GM21515 (cell line): ENCODE results near the gene LAMA2.

Experiments used
- ATAC-seq: cut with Tn5 transposase; IDR thresholded peaks from one replicate; pipeline ENCODE4 v1.9.1; 2021; ENCODE audit not compliant: unreplicated experiment

LAMA2 gene

DNA sequence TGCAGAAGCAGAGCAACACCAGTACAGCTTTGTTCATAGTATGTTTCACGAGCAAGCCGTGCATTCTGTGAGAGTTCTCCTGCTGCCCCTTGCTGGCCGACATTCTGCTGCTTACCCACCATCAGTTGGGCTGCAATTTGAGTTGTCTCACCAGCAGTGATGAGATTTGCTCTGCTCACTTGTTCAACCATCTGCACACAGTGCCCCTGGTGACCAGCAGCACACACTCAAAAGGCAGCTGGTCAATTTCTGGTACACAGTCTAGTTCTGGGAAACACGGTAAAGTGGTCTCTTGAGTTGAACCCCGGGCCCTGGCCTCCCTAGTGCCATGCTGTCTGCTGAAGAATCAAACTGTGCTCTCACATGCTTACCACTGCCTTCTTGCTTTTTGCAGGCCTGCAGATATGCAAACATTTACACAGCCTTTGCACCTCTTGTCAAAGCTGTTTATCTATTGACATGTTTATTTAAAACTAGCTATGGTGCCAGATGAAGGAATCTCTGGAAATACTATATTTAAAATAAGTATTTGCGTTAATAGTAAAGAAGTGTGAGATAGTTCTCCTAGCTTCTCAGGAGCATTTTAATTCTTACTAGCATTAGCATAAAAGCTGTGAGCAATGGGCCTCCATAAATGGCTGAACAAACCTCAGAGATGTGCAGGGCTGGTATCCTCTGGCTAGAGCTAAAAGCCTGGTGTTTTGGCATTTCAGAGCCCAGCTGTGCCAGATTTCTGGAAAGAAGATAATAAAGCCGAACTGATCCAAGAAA, 592.7 kb downstream of the LAMA2 start:
- no peak for ATAC-seq

- no peak for ATAC-seq
Measured at GRCh38 chr6:129476248-129476564, 593.3 kb downstream of the LAMA2 start.

GRCh38 chr6:129476810-129477209, 593.9 kb downstream of the LAMA2 start:
- no peak for ATAC-seq

DNA sequence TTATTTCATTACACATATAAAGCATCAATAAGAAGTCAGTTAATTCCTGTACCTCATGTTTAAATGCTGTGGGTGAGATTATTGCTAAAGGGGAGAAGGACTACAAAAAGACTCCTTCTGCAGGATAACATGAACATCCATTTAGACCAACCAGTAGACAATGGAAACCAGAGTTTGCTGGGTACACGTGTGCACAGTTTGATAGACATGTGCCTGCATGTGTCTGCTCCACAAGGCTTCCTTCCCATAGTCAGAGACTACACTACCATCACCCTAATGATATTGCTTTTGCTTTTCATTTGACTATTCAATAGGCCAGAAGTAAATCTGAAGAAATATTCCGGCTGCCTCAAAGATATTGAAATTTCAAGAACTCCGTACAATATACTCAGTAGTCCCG, 595.4 kb downstream of the LAMA2 start:
- ATAC-seq = no peak

- ATAC-seq = no peak
Measured at GRCh38 chr6:129481706-129482105, 598.8 kb downstream of the LAMA2 start.

DNA sequence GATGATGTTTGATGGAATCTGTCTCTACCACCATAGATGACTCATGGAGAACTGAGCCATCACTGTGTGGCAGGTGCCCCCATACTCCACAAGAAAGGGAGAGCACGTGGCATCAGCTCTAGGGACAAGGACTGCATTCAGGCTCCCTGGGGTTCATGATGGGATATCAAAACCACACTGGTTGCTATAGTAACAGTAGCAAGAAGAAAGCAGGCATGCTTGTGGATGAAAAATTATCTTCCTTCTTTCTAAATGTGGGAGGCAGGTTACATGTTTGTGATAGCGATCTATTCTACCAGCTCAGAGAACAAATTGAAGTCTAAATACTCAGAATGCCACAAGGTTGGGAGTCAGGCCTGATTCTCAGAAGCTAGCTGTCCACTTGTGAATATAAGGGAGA, 602.8 kb downstream of the LAMA2 start:
- no peak for ATAC-seq

DNA sequence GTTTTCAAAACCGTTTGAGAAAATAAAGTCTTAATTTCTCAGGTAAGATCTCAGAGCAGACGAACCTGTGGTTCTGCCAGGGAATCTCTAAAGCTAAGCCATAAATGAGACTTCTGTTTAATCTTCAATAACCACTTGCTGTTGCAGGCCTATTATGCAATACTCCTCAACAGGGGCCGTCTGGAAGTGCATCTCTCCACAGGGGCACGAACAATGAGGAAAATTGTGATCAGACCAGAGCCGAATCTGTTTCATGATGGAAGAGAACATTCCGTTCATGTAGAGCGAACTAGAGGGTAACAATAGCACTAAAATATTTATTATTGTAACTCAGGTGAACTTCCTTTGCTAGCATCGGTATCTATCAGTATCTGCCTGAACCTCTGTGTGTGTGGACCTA, 603.4 kb downstream of the LAMA2 start:
- ATAC-seq = no peak

- no peak for ATAC-seq
Measured at GRCh38 chr6:129488313-129488712, 605.4 kb downstream of the LAMA2 start.

GRCh38 chr6:129489215-129489765, 606.4 kb downstream of the LAMA2 start:
- ATAC-seq = no peak

GRCh38 chr6:129490521-129491255, 607.8 kb downstream of the LAMA2 start:
- ATAC-seq = peak; percentile 88

GRCh38 chr6:129491436-129491835, 608.5 kb downstream of the LAMA2 start:
- peak; percentile 9 for ATAC-seq

GRCh38 chr6:129492260-129492659, 609.3 kb downstream of the LAMA2 start:
- ATAC-seq = no peak

GRCh38 chr6:129493354-129493902, 610.5 kb downstream of the LAMA2 start:
- ATAC-seq = no peak

DNA sequence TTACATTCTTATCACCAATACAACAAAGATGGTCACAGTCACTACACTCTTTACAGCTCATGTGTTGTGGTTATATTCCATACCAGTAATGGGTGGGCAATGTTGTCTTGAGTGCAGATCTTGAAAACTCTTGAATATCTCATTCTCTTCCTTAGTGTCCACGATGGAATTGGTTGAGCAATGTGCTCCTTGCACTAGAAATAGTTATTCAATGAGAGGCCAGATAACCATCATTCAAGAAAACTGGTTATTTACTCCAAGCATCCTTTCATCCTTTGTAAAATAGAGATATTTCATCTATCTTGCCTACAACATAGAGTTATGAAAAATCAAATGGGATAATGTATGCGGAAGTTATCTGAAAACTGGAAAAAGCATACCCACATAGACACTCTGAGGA, 611.2 kb downstream of the LAMA2 start:
- no peak for ATAC-seq

GRCh38 chr6:129494586-129494985, 611.6 kb downstream of the LAMA2 start:
- no peak for ATAC-seq

DNA sequence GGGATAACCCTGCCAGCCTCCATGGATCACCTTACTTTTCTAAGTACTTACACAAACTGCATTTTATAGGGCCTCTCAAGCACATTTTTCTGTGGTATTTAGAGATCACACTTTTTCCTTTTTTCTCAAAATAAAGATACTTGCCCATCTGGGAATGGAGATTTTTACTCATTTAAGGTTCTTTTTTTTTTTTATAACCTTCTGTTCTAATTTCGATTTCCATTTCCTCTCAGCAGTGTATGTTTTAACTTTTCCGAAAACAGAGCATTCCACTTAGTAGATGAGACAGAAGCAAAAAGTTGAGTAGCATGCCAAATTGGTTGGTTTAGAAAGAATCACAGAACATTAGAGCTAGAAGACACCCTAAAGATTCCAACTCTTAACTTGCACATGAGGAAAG, 612.7 kb downstream of the LAMA2 start:
- no peak for ATAC-seq

GRCh38 chr6:129497481-129498441, 614.8 kb downstream of the LAMA2 start:
- no peak for ATAC-seq

DNA sequence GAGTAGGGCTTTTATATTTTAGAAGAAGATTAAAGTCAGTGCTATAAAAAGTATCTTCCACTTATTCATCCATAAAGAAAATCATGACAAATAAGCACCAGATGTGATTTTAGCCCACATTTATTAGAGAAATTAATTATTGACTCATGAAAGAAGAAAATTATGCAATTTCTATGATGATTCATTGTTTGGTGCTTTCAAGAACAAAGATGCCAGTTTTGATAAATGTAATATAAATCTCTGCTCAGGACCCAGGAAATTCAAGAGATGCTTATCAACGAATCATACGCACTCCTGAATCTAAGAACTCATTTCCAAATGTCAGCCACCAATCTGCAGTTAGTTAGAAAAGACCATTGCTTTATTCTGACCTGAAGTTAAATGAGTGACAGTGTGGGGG, 615.6 kb downstream of the LAMA2 start:
- no peak for ATAC-seq

GRCh38 chr6:129498950-129499842, 616.3 kb downstream of the LAMA2 start:
- ATAC-seq = peak; percentile 82

GRCh38 chr6:129499843-129500219, 616.9 kb downstream of the LAMA2 start:
- no peak for ATAC-seq
